Activated T-helper 1 cell treated with anti-CD3 and anti-CD28 coated beads, Interleukin-2, amount 50 U/mL, for 16 hours (primary cell): ENCODE results near the gene C14orf132.
"Not testable (repeated sequence)": the region's sequence is repeated elsewhere in the genome, so short reads cannot be mapped to it uniquely, and the experiment has no call there.

Source experiments
- DNase-seq, 2 donors: peaks; one replicate each; pipeline ENCODE4 v3.0.0-alpha.2; 2020; ENCODE audit warnings: low read depth in 1 of 2, low spot score in 1 of 2

The C14orf132 gene

GRCh38 chr14:96059519-96060135, 20.5 kb downstream of the C14orf132 start:
- no peak for DNase-seq

- DNase-seq, result no peak
These were observed 21.2 kb downstream of the C14orf132 start for GRCh38 chr14:96060186-96060933.

- no peak for DNase-seq
These were observed 22.8 kb downstream of the C14orf132 start for GRCh38 chr14:96062010-96062409.

DNA sequence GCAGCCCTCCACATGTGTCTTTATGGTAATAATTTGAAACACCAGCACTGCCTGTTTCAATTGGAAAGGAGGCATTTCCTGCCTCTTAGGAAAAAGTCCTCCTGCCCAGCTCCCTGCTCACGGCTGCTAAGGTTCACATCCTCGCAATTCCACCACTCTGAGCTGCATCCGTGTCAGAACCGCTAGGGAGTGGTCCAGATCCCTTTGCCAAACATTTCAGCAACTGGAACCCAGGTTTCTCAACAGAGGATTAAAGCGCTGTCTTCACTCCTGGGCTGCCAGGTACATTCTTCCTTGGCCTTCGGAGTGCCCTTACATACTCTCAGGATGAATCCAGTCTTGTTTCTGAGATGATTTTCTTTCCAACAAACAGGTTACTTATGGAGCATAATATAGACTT, 23.3 kb downstream of the C14orf132 start:
- no peak for DNase-seq

DNA sequence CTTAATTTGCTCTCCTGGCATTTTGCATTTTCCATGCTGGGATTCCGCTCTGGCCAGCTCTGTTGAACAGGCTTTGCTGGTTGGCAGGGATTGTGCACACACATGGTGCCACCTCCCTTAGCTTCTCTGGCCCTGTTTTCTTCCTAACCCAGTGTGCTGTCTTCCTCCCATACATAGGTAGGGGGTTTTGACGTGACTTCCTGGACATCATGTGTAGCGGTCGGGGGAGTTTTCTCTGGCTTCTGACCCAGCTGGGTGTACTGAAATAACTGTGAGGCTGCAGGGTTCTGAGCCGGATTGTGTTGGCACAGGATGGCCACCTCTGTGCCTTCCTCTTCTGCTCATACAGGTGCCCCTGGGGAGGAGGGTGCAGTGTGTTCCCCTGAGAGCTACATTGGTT, 25.7 kb downstream of the C14orf132 start:
- no peak for DNase-seq

- no peak for DNase-seq
These were observed 26.7 kb downstream of the C14orf132 start for GRCh38 chr14:96065661-96066459.

- DNase-seq, result no peak
These were observed 27.8 kb downstream of the C14orf132 start for GRCh38 chr14:96066976-96067375.

DNA sequence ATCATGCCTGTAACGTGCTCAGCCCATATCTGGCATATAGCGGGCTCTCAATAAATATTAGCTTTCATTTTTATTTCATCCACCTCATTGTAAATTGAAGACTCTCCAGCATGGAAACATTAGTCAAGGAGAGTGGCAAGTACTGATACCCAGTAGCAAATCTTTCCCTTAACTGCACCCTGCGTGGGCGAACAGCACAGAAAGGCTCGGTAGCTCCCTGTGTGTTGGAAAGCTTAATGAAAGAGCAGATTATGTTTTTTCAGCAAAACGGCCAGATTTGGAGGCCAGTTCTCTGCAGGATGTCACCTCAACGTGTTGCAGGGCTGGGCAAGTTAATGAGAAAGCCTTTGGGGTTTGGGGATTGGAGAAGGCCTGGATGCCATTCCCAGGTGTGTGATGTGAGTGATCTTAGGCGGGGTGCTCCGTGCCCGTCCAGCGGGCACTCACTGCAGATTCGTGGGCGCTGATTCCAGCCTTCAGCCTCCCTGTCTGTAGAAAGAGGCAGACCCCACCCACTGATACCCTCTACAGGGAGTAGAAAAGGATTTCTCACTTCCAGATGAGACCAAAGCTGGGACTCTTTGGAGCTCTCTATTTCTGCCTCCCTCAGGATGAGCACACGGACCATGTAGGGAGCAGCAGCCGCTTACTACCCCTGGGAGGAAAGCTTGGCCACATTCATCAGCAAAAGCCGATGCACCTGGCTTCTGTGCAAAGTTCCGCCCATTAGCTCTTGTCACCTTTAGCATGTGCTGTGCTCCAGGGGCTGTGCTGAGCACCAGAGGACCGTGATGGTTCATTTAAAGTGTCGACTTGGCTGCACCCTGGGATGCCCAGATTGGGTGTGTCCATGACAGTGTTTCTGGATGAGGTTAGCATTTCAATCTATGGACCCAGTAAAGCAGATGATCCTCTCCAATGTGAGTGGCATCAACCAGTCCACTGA, 29.1 kb downstream of the C14orf132 start:
- DNase-seq, result no peak

DNA sequence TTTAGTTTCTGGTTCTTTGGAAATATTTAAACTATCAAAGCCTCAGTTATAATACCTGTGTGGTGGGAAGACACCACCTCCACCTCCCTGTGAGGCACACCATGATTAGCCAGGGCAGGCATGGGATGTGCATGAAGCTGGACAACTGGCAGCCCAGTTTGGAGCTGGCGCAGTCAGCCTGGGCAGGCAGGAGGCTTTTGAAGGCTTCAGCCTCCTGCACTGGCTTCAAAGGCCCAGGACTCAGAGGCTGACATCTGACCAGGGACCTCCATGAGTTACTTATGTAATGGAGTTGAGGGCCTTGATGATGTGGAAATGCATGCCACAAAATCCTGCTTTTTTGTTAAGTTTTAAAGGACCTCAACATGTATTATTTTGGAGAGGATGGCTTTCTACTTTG, 30.3 kb downstream of the C14orf132 start:
- DNase-seq, result no peak

DNA sequence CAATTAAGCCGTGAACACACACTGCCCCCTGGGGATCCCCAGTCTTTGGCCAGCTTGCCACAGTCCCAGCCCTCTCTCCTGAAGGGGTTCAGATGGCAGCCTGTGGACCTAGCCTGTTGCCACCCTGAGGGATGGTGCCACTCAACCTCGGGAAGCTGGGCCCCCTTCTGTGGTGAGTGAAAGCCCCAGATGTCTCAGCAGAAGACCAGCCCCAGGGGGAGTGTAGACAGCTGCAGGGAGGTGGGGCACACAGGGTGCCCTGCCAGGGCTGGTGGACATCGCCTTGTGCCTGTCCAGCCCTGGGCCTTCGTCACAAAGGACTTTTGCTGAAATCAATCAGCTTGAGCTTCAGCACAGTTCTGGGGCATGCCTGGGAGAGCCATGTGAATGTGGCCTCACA, 32.4 kb downstream of the C14orf132 start:
- DNase-seq, result no peak

DNA sequence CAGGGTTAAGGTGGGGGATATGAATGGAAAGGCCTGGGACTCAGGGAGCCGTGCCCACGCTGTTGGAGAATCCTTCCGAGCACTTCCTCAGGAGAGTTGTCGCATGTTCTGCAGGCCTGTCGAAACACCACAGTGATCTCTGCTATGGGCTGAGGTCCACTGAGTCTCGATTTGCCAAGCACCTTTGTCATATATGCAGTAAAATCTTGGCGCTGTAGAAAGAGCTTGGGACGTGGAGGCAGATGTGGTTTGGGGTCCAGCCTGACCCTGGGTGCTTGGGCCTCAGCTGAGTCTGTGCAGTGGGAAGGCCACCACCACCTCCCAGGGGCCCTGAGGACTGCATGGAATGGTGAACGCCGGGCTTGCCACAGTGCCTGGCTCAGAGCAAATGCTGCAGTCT, 32.9 kb downstream of the C14orf132 start:
- no peak for DNase-seq

GRCh38 chr14:96072746-96073145, 33.6 kb downstream of the C14orf132 start:
- DNase-seq, result no peak

DNA sequence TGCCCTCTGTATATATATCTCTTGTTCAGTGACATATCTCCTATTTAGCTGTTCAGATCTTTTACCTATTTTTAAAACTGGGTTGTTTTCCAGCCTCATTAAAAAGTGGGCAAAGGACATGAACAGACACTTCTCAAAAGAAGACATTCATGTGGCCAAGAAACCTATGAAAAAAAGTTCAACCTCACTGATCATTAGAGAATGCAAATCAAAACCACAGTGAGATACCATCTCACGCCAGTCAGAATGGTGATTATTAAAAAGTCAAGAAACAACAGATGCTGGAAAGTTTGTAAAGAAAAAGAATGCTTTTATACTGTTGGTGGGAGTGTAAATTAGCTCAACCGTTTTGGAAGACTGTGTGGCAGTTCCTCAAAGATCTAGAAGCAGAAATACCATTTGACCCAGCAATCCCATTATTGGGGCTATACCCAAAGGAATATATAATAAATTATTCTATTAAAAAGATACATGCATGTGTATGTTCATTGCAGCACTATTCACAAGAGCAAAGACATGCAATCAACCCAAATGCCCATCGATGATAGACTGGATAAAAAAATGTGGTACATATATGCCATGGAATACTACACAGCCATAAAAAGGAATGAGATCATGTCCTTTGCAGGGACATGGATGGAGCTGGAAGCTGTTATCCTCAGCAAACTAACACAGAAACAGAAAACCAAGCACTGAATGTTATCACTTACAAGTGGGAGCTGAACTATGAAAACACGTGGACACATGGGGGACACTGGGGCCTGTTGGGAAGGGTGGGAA, 34.3 kb downstream of the C14orf132 start:
- not testable (repeated sequence) for DNase-seq

DNA sequence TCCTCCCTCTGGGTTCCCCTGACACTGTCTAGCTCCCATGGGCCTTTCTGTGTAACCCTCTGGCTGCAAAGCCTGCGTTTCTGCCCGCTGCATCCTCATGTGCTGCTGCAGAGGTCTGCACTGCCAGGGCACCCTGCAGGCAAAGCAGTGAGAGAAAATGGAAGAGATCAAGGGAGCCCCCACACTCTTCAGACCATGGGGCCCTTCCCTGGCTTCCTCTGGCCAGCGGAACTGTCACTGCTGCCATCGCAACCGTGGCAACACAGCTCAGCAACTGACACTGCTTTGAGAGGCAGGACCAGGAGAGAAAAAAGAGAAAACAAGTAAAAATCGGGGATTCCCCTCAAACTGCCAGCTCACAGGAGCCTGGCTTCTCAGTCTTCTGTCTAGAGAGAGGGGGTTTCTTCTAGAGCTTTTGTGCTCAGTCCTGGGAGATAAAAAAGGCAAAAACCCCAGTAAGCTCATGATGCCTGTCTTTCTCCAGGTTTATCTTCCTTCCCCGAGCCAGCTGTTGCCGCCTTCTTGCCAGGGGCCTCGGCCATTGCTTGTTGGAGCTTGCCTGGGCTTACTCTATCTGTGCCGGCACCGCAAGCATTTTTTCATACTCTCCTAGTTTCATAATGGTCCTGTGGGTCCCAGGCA, 38.9 kb downstream of the C14orf132 start:
- DNase-seq, result no peak

GRCh38 chr14:96078625-96079016, 39.5 kb downstream of the C14orf132 start:
- no peak for DNase-seq

- DNase-seq, result no peak
These were observed 39.9 kb downstream of the C14orf132 start for GRCh38 chr14:96079066-96079465.

DNA sequence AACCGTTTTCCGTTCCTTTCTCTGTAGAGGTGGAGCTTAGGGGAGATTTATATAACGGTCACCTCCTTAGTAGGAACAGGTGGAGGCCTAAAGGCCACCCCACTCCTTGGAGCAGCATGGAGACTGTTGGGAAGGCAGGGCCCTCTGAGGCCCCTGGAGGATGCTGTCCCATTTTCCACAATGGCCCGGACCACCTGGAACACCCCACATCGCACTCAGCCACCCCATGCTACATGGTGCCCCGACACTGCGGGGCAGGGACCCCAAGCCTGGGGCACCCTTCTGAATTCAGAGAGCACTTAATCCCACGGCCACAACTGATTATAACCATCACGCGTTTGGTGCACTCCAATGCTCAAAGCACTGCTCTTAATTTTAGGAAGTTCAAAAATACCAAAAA, 41.4 kb downstream of the C14orf132 start:
- DNase-seq, result no peak

GRCh38 chr14:96081224-96081623, 42.1 kb downstream of the C14orf132 start:
- no peak for DNase-seq

- no peak for DNase-seq
These were observed 42.7 kb downstream of the C14orf132 start for GRCh38 chr14:96081767-96082400.
